Immature natural killer cell (primary cell): ENCODE results near the gene SPATA31C1. TPM values are rescaled to one million over a fixed set of nuclear protein-coding genes. Genes with fewer than 3 reads are reported as not detected.
"Not testable (repeated sequence)": the region's sequence is repeated elsewhere in the genome, so short reads cannot be mapped to it uniquely, and the experiment has no call there.

Experiments
- DNase-seq, 3 donors: peaks; one replicate each; pipeline ENCODE4 v3.0.0; 2022; ENCODE audit warnings: mixed read lengths in 1 of 3
- H3K27ac Mint-ChIP-seq, 6 donors: one replicate each; pipeline ENCODE4 v1.8.0; 2020; ENCODE audit warnings: mixed read lengths in 6 of 6, mild to moderate bottlenecking in 5 of 6, inconsistent platforms in 4 of 6, moderate library complexity in 3 of 6
- H3K27me3 Mint-ChIP-seq, 3 donors: one replicate each; pipeline ENCODE4 v1.8.0; 2020 to 2021; ENCODE audit warnings: low read depth in 3 of 3, mild to moderate bottlenecking in 3 of 3, mixed read lengths in 3 of 3, moderate library complexity in 3 of 3, inconsistent platforms in 1 of 3
- H3K36me3 Mint-ChIP-seq, 3 donors: one replicate each; pipeline ENCODE4 v1.8.0; 2020; ENCODE audit warnings: mixed read lengths in 3 of 3, inconsistent platforms in 2 of 3, mild to moderate bottlenecking in 2 of 3
- H3K4me1 Mint-ChIP-seq, 2 donors: one replicate each; pipeline ENCODE4 v1.8.0; 2020; ENCODE audit warnings: inconsistent platforms in 2 of 2, mild to moderate bottlenecking in 2 of 2, mixed read lengths in 2 of 2, moderate library complexity in 1 of 2
- H3K4me3 Mint-ChIP-seq, 5 donors: one replicate each; pipeline ENCODE4 v1.8.0; 2020; ENCODE audit warnings: mild to moderate bottlenecking in 5 of 5, mixed read lengths in 5 of 5, inconsistent platforms in 3 of 5, moderate library complexity in 3 of 5
- H3K9me3 Mint-ChIP-seq, 6 donors: one replicate each; pipeline ENCODE4 v1.8.0; 2020; ENCODE audit warnings: mild to moderate bottlenecking in 6 of 6, mixed read lengths in 6 of 6, inconsistent platforms in 4 of 6, moderate library complexity in 3 of 6
- polyA plus RNA-seq, 3 donors: library from polyadenylated mRNA; unstranded; fragments of 300-500 nt; fragmentation: Illumina TruSeq; gene quantifications; one replicate each; pipeline ENCODE4 v1.2.3, GENCODE V29; 2021

SPATA31C1 gene
- polyA plus RNA-seq, 3 donors from 2014 or later: not detected

DNA sequence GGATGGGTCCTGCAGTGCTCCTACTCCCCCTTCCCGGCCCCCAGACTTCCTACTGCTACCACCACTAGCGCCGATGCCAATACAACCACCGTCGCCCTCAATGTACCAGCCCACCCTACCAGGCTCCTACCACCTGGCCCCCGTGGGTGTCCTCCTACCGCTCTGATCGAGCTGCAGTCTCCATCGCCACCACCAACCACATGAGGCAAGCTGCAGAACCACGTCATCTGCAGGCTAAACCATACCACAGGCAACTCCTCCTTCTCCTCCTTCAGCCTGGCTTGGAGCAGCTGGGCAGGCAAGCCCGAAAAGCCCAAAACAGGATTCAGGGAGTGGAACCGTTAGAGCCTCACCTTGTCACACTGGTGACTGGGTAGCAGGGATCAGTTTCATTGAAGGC is 19.6 kb downstream of the SPATA31C1 start:
- not testable (repeated sequence) for H3K27me3 Mint-ChIP-seq, H3K9me3 Mint-ChIP-seq, H3K36me3 Mint-ChIP-seq, H3K27ac Mint-ChIP-seq
- Mint-ChIP-seq H3K4me3 (peak overlapping the region in 1 of 5 donors; percentile 50), H3K4me1 (peaks cover 0 to 12% of the 10 kb centered on the region in 2 donors)
- DNase-seq: peak in 1 of 3 donors; percentile 14

DNA sequence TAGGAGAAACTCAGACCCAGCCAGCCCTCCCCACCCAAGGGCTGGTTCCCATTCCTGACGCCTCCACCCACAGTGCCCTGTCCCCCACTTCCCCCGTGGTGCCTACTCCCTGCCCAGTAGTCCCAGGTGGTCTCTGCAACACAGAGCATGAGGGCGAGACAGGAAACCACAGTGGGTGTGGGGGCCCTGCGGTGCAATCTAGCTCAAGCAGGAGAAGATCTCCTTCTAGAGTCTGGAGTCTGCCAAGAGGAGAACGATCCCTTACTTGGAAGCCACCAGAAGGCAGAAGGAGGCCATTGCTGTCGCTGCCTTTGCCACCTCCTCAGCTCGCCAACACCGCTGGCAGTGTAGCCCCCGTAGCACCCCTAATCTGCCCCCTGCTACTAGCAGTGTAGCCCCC is 20.2 kb downstream of the SPATA31C1 start:
- H3K27ac Mint-ChIP-seq, H3K4me3 Mint-ChIP-seq, DNase-seq, H3K27me3 Mint-ChIP-seq, H3K36me3 Mint-ChIP-seq, H3K9me3 Mint-ChIP-seq: not testable (repeated sequence)
- peaks cover 0 to 12% of the 10 kb centered on the region in 2 donors for H3K4me1 Mint-ChIP-seq

DNA sequence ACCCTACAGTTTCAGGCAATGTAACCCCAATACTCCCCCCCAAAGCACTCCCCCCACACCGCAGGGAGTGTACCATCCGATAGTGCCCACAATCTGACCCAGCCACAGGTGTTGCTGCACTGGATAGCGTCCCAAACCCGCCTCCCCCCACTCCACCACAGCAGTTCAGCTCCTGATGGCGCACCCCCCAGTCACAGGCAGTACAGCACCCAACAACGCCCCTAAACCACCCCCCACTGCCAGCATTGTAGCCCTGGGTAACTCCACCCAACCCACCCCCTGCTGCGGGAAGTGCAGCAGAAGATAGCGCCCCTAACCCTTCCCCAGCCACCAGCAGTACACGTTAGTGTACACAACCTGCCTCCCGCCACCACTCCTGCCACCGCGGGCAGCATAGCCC is 20.6 kb downstream of the SPATA31C1 start:
- not testable (repeated sequence) for H3K4me3 Mint-ChIP-seq, H3K27ac Mint-ChIP-seq, H3K36me3 Mint-ChIP-seq, H3K27me3 Mint-ChIP-seq, H3K9me3 Mint-ChIP-seq, DNase-seq
- peaks cover 0 to 12% of the 10 kb centered on the region in 2 donors for H3K4me1 Mint-ChIP-seq

DNA sequence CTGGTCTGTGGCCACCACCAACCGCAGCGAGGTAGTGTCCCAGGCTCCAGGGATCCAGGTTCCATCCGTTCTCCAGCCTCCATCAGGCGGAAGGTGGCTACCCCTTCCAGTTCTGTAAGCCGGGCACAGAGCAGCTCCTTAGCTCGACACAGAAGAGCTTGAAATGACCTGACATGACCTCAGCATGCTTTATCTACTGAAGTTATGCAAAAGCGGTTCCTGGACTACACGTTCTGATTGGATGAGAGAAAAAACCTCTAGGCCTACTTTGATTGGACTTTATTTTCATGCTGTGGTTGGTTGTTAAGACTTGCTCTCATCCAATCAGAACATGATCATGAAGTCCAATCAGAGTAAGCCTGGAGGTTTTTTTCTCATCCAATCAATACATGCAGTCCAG is 21.3 kb downstream of the SPATA31C1 start:
- H3K9me3 Mint-ChIP-seq, H3K27ac Mint-ChIP-seq, DNase-seq, H3K27me3 Mint-ChIP-seq, H3K4me3 Mint-ChIP-seq, H3K36me3 Mint-ChIP-seq: not testable (repeated sequence)
- H3K4me1 Mint-ChIP-seq: peaks cover 0 to 12% of the 10 kb centered on the region in 2 donors

DNA sequence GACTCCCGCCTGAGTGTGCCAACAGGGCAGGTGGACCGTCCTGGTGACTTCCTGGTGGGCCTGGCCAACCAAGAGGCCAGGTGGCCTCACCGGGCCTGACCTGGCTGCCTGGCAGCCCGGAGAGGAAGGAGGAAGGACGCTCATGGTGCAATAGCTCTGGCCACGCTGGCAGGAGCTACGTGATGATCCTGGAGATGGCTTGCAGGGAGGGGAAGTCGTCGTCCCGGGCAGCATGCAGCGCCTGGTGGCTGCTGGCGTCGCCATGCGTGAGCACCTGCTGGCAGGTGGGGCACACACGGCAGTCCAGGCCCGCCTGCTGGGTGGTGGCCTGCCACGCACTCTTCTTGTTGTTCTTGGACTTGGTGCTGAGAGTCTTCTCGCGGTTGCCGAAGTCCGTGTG is 26.3 kb downstream of the SPATA31C1 start:
- Mint-ChIP-seq H3K27me3 (peaks cover 9 to 17% (median 13%) of the 10 kb centered on the region in 3 donors), H3K4me1 (no peaks in the 10 kb centered on the region), H3K4me3 (no peak overlapping the region), H3K27ac (no peak overlapping the region), H3K36me3 (no peaks in the 10 kb centered on the region), H3K9me3 (peaks cover 0 to 1% (median 0%) of the 10 kb centered on the region in 6 donors)
- DNase-seq: no peak

DNA sequence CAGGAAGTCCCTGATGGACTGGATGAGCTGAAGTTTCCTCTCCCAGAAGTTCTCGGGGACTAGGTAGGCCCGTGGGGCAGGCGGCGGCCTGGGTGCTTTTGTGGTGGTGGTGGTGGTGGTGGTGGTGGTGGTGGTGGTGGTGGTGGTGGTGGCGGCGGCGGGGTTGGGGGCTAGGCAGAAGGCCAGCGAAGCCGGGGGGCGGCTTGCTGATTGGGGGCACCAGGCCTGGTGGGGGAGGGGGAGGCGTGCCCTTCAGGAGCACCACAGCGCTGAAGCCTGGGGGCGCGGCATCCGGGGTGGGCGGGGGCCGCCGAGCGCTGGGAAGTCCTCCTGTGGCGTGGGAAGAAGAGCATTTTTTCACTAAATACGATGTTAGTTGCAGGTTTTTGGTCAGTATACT is 26.9 kb downstream of the SPATA31C1 start:
- Mint-ChIP-seq H3K4me1 (no peaks in the 10 kb centered on the region), H3K27me3 (peaks cover 11 to 18% (median 17%) of the 10 kb centered on the region in 3 donors), H3K27ac (no peak overlapping the region), H3K36me3 (no peaks in the 10 kb centered on the region), H3K9me3 (peaks cover 0 to 1% (median 0%) of the 10 kb centered on the region in 6 donors), H3K4me3 (no peak overlapping the region)
- DNase-seq: no peak

DNA sequence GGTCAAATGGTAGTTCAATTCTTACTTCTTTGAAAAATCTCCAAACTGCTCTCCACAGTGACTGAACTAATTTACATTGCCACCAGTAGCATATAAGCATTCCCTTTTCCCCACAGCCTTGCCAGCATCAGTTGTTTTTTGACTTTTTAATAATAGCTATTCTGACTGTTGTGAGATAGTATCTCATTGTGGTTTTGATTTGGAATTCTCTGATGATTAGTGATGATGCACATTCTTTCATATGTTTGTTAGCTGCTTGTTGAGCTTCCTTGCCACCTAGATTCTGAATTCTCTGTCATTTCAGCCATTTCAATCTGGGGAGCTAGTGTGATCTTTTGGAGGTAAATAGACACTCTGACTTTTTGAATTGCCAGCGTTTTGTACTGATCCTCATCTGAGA is 32.5 kb downstream of the SPATA31C1 start:
- peaks cover 12 to 16% (median 13%) of the 10 kb centered on the region in 3 donors for H3K27me3 Mint-ChIP-seq
- H3K27ac Mint-ChIP-seq: no peak overlapping the region
- peaks cover 0 to 7% (median 5%) of the 10 kb centered on the region in 6 donors for H3K9me3 Mint-ChIP-seq
- no peaks in the 10 kb centered on the region for H3K36me3 Mint-ChIP-seq
- no peak for DNase-seq
- H3K4me1 Mint-ChIP-seq: no peaks in the 10 kb centered on the region
- H3K4me3 Mint-ChIP-seq: no peak overlapping the region

DNA sequence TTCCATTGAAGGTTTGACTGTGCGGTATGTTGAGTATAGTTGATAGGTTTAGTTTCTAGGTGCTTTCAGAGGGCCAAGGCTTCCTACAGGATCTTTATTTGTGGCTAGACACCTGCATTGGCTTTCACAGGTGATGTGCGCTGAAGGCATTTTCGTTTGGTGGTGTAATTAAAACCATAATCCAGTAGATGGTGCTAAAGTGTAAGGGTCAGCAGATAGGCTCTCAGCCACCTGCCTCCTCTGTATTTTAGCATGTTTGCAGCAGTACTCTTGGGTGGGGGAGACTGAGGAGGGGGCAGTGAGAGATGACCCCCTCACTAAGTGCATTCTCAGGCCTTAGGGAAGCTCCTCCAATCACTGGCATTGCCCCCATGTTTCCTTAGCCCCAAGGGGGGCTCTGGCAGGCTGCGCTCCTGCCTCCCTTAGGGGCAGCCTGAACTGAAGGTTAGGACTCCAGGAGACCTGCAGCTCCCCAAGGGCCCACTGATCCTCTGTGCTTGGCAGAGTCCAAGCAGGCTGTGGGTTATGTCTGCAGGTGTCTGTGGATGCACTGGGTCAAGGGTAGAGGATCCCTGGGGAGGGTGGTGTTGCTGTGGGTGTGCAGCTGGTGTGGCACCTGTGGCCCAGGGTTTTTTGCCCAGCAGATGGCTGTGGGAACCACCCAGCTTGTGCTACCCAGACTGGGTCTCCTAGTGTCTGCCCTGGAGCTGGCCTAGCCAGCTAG is 33.2 kb downstream of the SPATA31C1 start:
- H3K36me3 Mint-ChIP-seq: no peaks in the 10 kb centered on the region
- DNase-seq: no peak
- H3K9me3 Mint-ChIP-seq: peaks cover 0 to 7% (median 5%) of the 10 kb centered on the region in 6 donors
- H3K4me3 Mint-ChIP-seq: no peak overlapping the region
- H3K27me3 Mint-ChIP-seq: peaks cover 12 to 15% (median 13%) of the 10 kb centered on the region in 3 donors
- no peak overlapping the region for H3K27ac Mint-ChIP-seq
- H3K4me1 Mint-ChIP-seq: no peaks in the 10 kb centered on the region

DNA sequence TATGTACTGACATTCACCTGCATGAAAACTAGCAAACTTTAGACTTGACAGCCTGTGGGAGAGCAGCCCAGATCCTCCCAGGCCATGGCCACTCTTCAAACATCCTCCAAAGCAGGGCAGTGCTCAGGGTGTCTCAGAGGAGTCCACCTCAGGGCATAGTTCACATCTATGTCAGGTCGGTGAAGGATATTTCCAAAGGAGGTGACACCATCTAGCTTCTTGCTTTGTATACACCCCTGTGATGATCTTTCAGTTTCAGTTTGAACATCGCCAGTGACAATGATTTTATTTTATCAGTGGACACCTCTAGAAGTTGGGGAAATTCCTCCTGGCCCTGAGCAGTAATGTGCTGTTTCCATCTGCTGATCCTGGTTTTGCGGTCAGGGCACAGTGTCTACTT is 36.5 kb downstream of the SPATA31C1 start:
- no peak for DNase-seq
- Mint-ChIP-seq H3K27me3 (peaks cover 8 to 15% (median 8%) of the 10 kb centered on the region in 3 donors), H3K27ac (no peak overlapping the region), H3K36me3 (no peaks in the 10 kb centered on the region), H3K4me1 (no peaks in the 10 kb centered on the region), H3K4me3 (no peak overlapping the region), H3K9me3 (peaks cover 0 to 7% (median 5%) of the 10 kb centered on the region in 6 donors)

DNA sequence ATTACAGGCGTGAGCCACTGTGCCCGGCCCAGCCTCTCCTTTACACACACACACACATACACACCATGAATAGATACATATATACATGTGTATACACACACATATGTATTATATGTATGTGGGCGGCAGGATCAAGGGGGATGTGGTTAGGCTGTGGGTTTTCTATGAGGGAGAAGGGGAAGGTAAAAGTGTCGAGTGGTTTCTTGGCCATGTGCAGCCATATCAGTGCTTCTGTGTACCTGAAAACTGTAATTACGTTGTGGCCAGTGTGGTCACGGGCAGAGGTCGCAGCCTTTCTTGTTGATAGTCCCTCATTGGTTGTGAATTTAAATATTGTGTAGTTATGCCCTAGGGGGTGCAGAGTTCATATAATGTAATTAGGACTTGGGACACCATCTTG is 40.1 kb downstream of the SPATA31C1 start:
- Mint-ChIP-seq H3K36me3 (no peaks in the 10 kb centered on the region), H3K4me3 (no peak overlapping the region), H3K4me1 (no peaks in the 10 kb centered on the region), H3K27me3 (peaks cover 2 to 18% (median 10%) of the 10 kb centered on the region in 3 donors), H3K27ac (no peak overlapping the region), H3K9me3 (no peaks in the 10 kb centered on the region)
- no peak for DNase-seq

DNA sequence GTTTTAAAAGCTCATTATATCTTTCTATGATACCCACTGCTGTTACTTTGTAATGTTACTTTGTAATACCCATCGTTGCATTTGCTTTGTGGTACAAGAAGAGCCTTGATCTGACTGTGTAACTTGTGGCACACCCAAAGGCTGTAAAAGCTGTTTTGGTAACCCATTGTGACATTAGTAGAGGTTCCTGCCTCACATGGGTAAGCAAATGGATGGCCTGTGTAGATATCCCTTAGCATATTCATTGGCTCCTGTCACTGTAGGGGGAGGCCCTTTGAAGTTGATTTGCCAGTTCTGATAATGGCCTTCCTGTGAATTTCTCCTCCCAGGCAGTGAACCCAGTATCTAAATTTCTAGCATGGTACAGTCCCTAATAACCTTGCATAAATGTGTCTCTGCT is 40.8 kb downstream of the SPATA31C1 start:
- Mint-ChIP-seq H3K4me1 (no peaks in the 10 kb centered on the region), H3K36me3 (no peaks in the 10 kb centered on the region), H3K9me3 (no peaks in the 10 kb centered on the region), H3K4me3 (no peak overlapping the region), H3K27ac (no peak overlapping the region), H3K27me3 (peaks cover 1 to 18% (median 10%) of the 10 kb centered on the region in 3 donors)
- no peak for DNase-seq

DNA sequence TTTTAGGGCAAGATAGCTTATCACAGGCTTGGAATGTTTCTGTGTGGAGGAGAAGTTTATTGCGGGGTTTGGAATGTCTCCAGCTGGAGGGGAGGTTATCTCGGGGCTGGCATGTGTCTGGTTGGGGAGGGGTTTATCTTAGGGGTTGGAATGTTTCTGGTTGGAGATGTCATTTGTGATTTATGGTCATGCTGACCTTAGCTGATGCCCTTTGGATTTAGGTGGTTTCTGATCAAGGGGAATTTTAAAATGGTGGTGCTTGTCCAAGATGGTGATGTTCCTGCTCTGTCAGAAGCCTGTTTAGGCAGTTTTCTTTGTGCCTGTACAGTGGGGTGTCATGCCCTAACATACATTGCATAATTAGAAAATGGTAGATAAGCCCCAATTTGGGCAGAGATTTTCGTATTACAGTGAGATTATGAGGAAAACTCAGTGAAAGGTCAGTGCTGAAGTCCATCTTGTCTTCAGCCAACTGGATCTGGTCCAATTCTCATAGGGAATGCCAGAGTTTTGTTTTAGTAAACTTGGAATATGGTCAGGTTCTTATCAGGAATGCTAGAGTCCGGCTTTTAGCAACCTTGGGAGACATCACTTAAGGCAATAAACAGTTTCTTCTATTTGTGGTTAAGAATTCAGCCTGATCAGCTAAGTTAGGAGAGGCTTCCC is 42.3 kb downstream of the SPATA31C1 start:
- DNase-seq: no peak
- H3K4me1 Mint-ChIP-seq: no peaks in the 10 kb centered on the region
- H3K36me3 Mint-ChIP-seq: no peaks in the 10 kb centered on the region
- H3K9me3 Mint-ChIP-seq: no peaks in the 10 kb centered on the region
- H3K27ac Mint-ChIP-seq: no peak overlapping the region
- peaks cover 1 to 14% (median 8%) of the 10 kb centered on the region in 3 donors for H3K27me3 Mint-ChIP-seq
- H3K4me3 Mint-ChIP-seq: no peak overlapping the region

DNA sequence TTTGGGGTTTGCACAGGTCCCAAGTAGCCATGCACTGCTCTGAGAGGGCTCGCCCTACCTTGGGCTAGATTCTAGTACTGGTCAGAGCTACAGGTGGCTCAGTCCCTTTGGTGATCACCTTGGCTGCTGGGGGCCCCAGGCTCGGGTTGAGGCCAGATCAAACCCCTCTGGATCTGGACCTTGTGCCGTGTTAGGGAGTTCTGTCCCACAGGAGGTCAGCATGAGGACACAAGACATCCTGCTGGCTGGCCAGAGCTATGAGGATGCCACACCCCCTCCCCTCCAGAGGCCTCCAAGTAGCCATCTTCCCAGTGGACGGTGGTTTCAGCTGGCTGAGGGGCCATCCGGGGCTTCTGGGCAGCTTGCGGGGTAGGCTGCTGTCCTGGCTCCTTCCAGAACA is 46.0 kb downstream of the SPATA31C1 start:
- no peaks in the 10 kb centered on the region for H3K9me3 Mint-ChIP-seq
- no peaks in the 10 kb centered on the region for H3K4me1 Mint-ChIP-seq
- DNase-seq: no peak
- peaks cover 0 to 11% (median 6%) of the 10 kb centered on the region in 3 donors for H3K27me3 Mint-ChIP-seq
- no peak overlapping the region for H3K27ac Mint-ChIP-seq
- no peak overlapping the region for H3K4me3 Mint-ChIP-seq
- H3K36me3 Mint-ChIP-seq: peaks cover 6 to 14% (median 10%) of the 10 kb centered on the region in 3 donors

DNA sequence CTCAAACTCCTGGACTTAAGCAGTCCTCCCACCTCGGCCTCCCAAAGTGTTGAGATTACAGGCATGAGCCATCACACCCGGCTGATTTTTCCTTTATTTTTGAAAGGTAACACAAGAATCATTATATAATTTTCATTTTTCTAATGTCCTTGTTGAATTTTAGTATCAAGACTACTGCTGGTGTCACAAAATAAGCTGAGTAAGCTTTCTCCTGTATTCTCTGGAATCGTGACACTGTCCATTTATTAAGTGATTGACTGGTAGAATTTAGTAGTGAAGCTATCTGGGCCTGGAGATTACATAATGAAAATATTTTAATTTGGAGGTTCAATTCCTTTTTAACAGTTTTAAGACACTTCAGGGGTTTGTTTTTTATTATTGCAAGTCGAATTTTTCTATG is 47.1 kb downstream of the SPATA31C1 start:
- Mint-ChIP-seq H3K27ac (no peak overlapping the region), H3K27me3 (peaks cover 0 to 7% (median 6%) of the 10 kb centered on the region in 3 donors), H3K4me1 (no peaks in the 10 kb centered on the region), H3K4me3 (no peak overlapping the region), H3K36me3 (peaks cover 6 to 18% (median 10%) of the 10 kb centered on the region in 3 donors), H3K9me3 (no peaks in the 10 kb centered on the region)
- no peak for DNase-seq
